ENCODE measurements around the gene COL4A2.

The COL4A2 gene

DNA sequence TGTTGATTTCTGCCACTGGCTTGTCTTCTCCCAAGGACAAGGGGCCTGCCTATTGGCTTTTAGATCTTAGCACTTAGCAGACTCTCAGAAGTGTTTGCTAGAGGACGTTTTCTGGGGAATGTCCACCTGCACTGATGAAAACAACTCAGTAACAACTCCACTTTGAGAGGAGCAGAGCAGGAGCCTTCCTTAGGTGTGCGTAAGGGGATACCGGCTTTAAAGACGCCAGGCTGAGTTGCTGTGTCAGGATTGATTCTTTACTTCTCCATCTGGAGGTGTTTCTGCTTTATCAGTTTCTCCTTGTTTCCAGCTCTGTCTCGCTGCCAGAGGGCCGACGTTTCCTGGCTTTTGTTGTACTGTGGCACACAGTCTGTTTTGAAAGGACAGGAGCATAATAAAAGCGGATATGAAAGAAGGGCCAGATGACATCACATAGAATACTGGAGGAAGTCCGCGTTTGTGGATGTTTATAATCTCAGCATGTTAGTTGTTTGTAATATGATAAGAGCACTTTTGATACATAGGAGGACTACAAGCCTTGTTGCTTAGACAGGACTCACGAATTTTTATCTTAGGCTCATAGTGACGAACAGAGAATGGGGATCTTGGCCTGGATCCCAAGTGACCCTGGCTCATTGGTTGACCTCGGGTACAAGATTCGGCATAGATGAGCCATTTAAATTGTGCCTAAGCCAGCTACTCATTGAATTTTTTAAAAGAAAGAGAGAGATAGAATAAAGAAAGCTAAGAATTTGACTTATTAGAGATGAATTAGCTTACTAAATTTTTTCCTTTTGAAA is 34.6 kb downstream of the COL4A2 start:
- DNase-seq: no peak

DNA sequence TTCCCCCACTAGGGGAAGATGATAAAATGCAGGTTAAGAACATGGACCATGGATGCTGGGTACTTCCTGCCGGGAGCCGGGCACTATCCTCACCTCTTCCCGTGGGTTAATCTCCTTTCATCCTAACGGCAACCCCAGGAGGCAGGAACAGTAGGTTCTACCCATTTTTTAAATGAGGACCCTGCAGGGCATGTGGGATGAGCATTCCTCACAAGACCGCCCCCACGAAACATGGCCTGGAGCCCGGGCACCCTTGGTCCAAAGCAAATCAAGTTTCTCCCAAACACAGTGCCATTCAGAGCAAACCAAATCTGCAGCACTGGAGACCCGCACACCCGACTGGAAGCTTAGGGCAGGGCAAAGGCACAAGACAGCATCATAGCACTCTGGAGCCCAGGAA is 35.4 kb downstream of the COL4A2 start:
- DNase-seq: no peak

DNA sequence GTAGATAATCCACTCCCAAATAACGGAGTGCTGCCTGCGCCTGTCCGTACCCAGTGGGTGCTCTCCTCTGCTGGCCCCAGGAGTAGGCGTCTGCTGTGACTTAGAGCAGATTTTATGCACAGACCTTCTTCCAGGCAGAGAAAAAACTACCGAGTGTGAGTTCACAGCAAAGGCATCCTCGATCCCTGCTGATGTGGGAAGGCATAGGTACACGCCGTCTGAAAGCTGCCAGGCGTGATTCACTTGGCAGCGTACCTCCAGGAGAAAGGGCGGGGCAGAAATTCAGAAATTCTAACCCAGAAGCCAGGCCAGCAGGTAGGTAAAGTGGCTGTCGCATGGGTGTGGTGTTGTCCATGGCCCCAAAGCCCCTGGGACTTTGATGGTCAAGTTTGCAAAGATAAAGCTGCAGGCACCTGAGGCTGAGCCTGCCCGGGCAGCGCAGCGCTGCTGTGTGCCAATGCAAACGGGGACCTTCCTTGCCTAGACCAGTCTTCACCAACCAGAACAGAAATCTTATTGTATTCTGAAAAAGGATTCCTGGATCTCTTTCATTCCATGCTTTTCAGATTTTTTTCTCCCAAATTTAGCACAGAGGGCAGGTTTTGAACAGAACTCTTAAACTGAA is 36.3 kb downstream of the COL4A2 start:
- peak in 1 of 2 experiments; percentile 23 for DNase-seq

DNA sequence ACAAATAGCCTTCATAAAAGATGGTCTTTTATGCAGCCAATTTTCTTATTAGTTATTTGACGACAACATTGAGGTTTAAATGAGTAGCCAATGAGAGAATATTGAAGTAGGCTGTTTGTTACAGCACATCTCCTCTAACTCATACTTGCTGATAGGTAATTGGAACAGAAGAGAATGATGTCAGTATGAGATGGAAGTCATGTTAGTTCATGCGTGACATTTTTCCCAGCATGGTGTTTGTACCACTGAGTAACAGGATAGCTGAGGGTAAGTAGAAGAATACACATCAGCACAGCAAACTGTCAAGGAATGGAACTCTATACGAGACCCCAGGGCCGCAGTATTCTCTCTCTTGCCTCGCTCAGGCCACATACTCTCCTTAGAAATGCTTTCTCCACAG is 37.2 kb downstream of the COL4A2 start:
- DNase-seq: no peak

DNA sequence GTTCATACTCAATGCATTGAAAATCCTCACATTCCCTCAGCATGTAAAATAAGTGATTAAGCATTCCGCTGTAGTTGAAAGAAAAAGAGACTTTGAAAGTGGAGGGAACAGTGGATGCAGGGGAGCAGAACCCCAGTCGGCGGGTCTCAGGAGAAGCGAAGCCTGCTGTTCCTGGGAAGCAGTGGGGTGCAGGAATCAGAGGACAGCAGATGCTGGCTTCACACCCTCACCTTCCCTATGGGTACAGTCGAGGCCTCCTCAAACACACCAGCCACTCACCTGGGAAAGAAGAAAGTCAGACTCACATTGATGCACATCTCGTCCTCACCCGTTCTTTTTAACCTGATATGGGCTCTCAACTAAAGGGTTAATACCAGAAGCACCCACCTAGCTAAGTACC is 38.2 kb downstream of the COL4A2 start:
- no peak for DNase-seq

DNA sequence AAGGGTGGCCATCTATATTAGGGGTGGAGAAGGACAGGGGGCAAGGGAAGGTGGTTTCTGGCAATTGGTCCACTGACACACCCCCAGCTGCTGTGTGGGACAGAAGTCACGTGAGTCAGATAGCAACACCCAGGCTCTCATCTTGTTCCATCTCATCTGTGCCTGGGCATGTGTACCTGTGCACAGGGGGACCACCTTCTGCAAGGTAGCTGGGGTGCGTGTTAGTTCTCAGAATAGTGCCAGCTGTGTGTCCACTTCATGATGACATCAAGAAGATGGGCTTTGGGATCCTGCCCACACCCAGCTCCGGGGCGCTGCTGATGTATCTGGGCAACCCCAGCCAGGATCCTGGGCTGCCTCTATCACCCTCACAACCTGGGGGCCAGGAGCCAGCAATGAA is 38.6 kb downstream of the COL4A2 start:
- no peak for DNase-seq

DNA sequence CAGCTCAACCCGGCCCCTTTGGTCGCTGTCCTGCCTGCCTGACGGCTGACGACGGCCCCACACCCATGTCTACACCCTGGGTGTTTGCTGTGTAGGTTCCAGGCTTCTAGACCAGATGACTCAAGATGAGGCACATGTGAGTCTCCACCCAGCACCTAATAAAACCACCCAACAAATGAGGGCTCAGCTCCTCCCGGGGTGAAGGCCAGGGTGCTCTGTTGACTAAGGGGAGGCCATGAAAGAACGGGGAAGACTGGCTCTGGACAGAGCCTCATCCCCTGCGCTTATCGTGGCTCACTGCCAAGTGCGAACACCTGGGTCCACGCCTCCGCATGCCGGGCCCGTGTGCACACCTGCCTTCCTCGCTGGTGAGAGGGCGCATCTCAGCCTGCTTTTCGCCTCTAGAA is 39.6 kb downstream of the COL4A2 start:
- DNase-seq: peak in 1 of 2 experiments; percentile 53

DNA sequence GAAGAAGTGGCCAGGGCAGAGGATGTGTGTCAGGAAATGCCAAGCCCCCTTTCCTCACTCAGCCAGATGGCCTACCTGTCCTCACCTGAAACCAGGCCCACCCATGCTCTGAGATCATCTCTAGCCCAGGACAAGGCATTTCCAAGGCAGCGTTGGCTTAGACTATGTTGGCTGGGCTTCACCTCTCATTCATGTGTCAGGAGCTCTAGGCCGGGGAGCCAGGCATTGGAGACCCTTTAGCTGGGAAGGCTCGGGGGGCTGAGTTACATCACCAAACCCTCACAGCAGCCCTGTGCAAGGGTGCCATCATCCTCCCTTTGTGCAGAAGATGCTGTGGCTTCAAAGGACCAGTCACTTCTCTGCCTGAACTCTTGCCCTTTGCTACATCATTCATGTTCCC is 40.0 kb downstream of the COL4A2 start:
- DNase-seq: no peak

DNA sequence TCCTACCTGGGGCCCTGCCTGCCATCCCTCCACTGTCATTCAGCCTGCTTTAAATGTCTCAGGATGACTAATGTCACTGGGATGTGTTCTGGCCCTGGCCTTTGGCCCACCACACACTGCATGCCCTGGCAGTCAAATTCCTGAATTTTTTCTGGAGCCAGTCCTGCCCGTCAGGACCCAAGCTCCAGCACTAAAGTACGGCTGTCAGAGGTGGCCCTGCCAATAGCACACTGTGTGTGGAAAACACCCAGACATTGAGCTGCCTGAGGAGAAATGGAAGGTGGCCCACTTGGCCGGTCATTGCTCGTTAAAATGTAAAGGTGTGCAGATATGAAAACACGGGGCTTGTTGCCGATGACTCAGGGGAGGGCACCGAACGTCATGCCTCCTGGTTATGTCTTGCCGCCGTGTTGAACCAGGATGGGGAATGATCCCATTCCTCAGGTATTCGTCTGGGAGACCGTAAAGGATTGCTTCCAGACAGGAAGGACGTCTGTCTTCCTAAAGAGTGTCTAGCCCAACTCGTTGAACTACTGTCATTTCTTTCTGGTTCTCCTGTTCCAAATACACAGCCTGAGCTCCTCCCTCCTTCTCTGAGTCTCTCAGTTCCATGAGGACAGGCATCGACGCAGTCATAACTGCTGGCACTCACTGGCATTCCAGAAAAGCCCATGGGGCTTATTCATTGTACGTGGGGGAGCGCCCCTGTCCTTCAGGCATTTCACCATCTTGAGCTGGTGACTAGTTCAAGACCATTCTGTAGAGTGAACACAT is 40.6 kb downstream of the COL4A2 start:
- no peak for DNase-seq

DNA sequence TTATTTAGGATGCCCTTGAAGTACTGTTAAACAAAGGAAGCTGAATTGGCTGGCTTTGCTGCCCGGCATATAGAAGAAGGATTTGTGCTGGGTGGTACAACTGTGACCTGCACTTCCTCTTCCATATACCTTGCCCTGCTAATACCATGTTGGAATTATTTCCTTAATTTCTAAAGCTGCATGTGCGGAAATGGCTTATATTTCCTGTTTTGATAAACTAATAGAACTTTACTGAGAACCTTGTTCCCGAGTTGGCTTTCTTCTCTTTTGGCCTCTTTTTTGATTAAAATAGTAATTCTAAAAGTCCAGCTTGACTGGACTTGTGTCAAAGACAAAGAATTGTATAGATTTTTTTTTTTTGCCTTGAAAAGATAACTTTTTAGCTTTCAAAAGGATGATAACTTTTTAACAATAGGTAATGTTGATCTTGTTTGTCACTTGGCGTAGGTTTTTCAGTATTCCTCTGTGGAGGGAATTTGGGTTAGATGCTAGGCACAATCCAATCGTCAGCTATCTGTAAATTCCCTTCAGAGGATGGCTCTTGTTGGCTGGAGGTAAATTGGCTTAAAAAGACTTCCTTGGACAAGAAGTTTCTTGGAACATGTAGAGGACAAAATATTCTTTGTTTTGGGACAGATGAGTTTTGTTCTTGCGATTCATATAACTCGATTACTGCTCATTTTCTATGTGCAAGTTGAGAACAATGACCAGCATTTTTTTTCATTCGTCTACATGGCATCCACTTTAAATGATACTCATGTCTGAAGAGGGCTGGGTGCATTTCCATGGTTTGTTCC is 41.4 kb downstream of the COL4A2 start:
- no peak for DNase-seq

DNA sequence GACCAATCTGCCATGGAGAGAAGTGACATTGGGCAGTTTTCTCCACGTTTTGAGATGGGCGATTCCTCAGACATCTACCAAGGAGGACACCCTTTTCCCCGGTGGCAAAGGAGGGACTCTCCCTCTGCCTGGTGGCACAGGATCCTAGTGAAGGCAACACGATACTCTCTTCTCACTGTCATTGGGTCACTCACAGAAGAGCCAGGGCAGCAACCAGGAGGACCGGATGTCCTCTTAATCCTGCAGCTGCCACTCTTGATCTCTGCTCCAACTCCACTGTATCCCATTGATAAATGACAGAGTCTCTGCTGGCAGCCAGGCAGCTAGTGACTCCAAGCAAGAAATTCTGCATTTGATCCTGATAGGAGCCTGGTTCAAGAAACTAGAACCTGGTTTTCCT is 42.2 kb downstream of the COL4A2 start:
- no peak for DNase-seq

DNA sequence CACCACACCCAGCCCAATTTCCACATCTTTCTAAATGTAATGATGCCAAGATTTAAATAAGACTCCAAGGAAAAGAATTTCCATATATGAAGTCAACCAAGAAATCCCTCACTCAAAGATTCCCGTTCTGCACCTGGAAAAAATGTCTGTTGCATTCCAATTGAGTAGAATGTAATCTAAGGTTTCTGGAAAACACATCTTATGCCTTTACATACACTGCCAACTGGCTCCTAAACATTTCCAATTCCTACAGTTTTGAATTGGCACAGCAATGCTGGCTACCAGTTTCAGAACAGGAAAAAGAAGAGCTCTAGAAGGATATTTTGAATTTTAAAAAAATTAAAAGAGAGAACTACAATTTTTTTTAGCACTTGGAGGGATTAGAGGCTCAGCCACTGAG is 43.0 kb downstream of the COL4A2 start:
- no peak for DNase-seq

DNA sequence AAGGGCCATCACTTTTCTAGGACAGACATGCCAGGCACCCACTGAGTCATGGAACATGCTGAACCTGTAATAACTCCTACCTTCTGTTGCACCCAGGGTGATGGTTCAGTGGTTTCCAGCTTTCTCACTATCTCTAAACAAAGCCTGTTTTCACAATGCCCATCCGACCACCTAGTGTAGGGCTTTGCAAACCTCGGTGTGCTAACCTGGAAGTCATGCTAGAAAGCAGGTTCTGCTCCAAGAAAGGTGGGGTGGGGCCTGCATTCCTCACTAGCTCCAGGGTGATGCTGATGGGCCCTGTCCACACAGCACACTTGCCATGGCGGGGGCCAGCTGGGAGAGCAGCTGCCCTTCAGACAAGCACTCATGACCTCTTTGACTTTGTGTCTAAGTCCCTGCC is 43.4 kb downstream of the COL4A2 start:
- no peak for DNase-seq

DNA sequence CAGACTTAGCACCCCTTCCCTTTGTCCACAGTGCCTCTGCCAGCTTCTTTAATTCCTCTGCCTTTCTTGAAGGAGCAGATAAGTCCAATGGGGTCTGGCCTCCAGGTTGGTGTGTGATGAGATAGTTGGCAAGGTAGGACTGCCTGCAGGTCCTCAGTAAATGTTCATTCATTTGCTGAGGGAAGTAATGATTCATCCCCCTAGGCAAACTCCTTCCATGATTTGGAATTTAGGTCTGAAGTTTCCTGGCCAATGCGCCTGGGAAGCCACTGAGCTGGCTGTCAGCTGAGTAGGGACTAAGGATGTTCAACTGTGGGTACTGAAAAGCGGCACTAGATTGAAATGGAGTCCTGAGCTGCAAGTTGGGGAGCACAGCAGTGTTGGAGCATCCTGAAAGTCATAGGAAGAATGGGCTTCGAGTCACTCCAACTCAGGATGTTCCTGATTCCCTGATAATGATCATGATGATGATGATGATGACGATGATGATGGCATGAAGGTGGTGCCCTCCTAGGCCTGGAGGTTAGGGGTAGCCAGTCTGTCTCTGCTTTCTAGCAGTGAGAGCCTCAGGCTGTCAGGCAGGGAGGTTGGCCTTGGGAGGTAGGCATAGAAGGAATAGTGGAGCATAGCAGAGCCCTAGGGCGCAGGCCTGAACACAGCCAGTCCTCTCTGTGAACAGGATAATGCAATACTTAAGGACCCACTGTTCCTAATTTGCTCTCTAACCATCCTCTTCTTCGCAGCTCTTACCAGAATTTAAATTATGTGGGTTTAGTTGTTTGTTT is 44.7 kb downstream of the COL4A2 start:
- no peak for DNase-seq

DNA sequence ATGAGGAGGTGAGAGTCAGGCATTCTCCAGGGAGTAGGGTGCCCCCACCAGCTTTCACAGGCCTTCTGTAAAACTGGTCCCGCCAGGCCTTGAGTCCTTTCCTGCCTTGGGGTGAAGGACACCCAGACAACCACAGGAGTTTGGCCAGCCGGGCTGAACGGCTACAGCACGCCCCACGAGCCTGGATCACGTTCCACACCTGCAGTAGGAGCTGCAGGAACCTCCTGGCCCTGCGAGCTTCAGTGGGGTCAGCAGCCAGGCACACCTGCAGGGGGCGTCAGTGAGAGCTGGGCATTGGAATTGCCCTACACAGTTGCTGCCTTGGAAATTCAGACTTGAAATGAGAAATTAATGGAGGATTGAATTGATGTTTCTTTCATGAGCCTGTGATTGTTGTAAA is 45.7 kb downstream of the COL4A2 start:
- no peak for DNase-seq

DNA sequence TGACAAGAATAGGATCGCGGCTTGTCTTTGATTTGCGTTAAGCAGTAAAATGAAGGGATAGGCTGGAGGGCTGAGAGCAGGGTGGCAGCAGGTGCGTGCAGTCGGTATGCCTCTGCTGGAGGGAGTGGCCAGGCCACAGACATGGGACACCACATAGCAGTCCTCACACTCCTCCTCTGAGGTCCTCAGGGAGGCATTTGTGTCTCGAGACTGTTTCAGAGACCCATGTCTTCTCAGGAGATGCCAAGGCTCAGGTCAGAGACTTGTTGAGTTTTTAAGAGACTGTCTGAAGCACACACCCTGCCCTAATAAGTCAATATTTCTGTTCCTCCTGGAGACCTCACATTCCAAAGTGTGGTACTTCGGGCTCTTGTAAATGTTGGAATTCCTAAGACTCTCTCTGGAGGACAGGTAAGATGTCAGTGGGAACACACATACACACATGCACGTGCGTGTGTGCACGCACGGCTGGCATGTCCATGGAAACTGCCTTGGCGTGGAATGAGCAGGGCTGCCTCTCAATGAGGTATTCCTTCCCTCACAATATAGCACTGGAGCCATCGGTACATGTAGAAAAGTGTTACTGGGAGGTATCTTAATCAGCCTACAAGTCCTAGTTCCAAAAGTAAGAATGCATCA is 46.4 kb downstream of the COL4A2 start:
- no peak for DNase-seq

DNA sequence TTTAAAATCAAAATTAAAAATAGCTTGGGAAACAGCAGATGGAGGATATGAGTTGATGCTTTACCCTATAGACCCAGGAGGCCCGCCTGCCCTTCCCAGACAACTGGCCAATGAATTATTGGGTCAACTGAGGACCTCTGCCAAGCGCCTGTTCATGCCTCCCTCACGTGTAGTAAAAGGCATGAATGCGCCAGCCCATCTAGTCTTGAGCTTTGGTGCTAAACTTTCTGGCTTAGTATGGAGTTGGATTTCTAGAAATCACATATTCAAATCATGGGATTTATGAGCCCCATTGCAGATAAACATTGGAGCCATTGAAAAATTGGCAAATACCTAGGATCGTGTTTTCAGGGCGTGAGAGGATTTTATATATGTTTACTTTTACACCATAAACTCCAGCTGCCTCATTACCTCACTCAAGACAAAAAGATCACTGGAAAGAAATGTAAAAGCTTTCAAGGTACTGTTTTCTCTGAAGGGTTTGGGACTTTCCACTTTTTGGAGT is 47.1 kb downstream of the COL4A2 start:
- peak in 1 of 2 experiments; percentile 30 for DNase-seq

DNA sequence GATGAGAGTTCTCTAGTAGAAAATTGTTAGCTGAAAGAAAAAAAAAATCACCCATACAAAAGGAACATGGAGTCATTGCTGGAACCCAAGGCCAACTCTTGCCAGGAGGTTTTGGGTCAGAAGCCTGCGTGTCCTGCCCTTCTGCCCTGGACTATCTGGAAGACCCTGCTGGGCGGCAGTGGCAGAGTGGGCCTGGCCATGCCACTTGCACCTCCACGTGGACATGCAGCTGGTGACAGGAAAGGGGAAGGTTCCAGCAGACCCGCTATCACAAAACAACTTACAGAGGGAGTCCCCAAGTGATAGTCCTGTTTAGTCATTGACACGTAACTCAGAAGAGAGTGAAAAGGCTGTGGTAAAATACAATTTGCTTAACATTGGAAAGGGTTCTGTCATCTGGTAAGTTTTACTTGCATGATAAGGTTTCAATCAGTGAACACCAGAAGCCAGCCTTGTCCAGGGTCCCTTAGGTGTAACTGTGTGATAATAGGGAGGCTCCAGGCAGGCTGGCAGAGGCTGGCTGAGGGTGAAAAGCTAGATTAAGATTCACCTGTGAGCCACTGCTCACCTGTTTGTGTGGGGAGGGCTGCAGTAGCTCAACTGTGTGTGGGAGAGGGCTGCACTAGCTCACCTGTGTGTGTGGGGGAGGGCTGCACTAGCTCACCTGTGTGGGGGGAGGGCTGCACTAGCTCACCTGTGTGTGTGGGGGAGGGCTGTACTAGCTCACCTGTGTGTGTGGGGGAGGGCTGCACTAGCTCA is 47.8 kb downstream of the COL4A2 start:
- no peak for DNase-seq

DNA sequence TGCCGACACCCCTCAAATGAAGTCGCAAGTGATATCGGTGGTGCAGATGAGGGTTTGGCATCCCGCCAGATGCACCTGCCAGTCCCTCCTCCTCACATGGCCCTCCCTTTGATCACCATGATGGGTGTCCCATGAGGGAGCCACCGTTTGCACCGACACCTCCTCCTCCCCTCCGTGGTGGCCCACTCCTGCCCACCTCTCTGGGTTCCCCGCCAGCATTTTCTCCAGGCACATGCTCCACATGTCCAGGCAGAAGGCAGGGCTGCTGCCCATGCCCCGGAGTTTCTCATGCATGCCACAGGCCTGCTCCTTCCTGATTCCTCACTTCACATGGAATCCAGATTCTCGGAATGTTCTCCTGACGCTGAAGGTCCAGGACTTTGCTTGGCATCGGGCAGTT is 49.3 kb downstream of the COL4A2 start:
- DNase-seq: no peak

DNA sequence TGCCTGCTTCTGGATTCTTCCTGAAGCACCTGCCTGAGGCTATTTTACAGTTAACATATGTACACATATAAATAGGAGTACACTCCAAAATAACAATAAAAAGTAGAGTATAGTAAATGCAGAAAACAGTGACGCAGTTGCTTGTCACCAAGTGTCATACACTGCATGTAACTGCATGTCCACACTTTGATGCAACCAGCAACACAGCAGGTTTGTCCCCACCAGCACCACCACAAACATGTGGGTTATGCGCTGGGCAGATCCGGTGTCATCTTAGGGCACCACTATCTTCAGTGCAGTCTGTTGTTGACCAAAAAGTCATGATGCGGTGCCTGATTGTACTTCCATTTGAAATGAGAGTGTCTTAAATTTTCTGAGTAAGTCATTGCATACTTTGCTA is 51.3 kb downstream of the COL4A2 start:
- DNase-seq: no peak

DNA sequence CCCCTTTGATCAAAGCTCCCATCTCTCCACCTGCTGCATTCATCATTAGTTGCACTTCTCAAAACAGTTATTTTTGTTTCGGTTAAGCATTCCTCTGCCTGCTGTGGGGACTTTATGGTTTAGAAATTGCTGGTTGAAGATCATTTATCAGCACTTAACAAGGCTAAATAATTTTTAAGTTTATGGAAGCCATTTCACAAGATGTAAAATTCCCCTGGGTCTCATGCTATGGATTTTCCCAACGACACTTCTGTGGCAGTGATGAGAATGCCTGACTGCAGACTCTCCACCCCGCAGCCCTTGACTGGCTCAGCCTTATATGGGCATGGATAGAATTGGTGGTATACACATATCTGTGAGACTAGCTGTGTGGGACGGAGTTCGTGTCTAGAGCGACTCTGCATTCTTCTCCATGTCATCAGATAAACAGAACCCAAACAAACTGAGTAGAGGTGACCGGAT is 52.8 kb downstream of the COL4A2 start:
- DNase-seq: no peak
